Retina (tissue), 1 donor: ENCODE results near the gene PTPRD.

ENCODE experiments used
- DNase-seq: peaks from one replicate; pipeline ENCODE4 v3.0.0-alpha.2; 2016

The PTPRD gene

GRCh38 chr9:8877753-8878494, 1734.9 kb downstream of the PTPRD start:
- DNase-seq, result no peak

DNA sequence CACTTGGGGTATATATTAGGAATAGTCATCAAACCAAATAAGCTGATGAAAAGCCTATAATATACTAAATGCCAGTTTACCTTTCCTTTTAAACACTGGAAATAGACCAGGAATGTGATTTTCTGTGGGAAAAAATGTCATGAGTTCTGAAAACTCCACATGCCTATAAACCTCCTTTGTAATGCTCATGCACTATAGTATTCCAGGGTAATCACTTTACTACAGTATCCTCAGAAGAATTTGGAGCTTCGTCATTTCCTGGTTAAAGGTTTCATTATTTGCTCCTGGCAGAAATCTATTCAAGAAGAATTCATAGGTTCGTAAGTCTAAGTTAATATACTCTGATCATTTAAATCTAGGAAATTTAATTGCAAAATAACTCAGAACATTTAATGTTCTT, 1736.5 kb downstream of the PTPRD start:
- no peak for DNase-seq

- no peak for DNase-seq
Measured at GRCh38 chr9:8874482-8874881, 1738.3 kb downstream of the PTPRD start.

DNA sequence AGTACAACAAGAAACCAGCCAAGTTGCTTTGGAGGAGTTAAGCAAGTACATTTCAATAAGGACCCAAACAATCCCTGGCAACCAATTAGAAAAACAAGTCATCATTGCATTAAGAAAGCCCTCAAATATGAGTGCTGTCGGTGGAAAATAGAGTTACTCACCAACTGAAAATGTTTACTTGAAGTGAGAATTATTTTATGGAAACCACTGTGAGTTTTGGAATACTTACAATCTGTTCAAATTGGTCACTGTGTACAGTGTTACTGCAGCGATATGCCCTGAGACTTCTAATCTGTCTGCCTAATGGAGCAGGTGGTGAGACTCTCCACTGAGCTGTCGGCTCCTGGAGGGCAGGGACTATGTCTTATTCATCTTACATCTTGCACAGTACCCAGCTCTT, 1740.0 kb downstream of the PTPRD start:
- no peak for DNase-seq

- DNase-seq, result no peak
Measured at GRCh38 chr9:8871796-8872445, 1740.9 kb downstream of the PTPRD start.

DNA sequence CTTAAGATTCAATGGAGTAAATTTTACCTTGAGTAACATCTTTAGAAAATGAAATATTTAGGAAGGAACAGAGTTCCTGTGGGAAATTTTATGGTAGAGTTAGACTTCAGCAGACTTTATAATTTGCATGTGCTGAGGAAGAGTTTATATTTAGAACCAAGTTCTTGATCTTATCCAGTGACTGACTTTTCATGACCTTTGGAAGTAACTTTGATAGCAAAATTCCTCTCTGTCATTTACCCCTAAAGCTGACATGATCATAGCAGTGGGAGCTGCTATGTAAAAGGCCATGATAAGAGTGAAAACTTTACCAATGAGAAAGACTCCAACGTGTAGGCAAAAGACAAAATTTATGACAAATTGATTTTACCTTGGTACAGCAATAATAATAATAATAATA, 1741.4 kb downstream of the PTPRD start:
- DNase-seq, result no peak

DNA sequence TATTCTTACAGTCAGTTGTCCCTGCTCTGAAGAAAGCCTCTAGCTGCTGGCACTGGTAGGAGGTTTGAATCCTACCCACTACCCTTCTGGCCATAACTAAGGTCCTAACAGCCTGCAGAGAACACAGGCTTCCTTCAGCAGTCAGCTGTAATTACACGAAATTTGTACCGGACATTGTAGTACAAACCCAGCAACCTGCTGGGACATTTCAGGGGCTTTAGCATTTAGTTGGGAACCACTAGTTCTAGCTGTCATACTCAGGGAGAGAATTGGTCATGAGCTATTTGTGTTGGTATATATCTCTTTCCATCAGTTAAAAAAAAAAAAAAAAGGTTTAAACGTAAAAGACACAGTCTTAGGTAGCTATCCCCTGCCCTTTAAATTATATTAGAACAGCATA, 1743.0 kb downstream of the PTPRD start:
- no peak for DNase-seq

DNA sequence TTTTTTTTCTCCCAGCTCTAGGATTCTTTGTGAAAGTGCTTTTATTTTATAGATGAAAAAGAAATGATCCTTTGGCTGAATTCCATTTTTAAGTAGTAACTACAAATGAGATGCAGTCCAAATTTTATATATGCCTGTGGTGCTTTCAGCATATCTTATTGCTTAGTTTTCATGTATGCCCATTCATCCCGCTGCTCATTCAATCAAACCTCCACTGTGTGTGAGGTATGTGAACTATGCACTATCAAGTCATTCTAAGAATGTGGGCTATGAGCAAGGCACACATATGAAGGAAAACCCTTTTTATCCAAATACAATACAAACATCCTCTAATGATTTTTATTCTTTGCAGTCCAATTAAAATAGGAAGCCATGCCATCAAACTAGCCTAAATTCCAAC, 1744.2 kb downstream of the PTPRD start:
- no peak for DNase-seq

GRCh38 chr9:8867148-8867547, 1745.7 kb downstream of the PTPRD start:
- DNase-seq, result no peak

DNA sequence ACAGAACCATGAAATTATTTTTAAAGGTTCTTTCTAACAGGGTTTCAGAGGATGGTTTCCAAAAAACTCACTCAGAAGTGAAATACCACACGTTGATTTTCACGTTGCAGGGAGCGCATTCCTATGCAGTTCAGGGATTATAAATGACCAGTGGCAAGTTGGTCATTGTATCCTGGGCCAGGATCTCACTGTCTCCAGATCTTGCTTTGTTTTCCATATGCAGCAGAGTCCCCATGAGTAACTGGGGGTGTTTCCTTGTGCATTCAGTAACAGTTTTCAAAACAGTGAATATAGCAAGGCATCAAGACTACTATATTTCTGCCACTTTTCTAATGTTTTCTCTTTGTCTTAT, 1748.3 kb downstream of the PTPRD start:
- no peak for DNase-seq

GRCh38 chr9:8863886-8864544, 1748.8 kb downstream of the PTPRD start:
- DNase-seq, result no peak

- DNase-seq, result no peak
Measured at GRCh38 chr9:8863069-8863468, 1749.7 kb downstream of the PTPRD start.

DNA sequence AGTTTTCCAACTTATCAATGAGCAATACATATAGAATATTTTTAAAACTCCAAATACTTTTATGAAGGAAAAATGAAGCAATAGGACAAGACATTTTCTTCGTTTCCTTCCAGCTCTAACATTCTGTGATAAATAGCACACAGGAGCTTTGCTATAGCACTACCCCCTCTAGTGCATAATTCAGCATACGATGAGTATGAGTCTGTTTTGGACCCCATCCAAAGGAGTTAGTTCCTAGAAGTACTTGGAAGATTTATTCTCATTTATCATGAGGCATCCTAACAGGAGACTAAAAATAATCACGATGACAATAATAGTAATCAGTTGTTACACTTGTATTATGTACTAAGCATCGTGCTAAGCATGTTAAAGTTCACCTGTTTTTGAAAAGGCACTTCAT, 1751.9 kb downstream of the PTPRD start:
- DNase-seq, result no peak

- DNase-seq, result no peak
Measured at GRCh38 chr9:8860086-8860485, 1752.7 kb downstream of the PTPRD start.

DNA sequence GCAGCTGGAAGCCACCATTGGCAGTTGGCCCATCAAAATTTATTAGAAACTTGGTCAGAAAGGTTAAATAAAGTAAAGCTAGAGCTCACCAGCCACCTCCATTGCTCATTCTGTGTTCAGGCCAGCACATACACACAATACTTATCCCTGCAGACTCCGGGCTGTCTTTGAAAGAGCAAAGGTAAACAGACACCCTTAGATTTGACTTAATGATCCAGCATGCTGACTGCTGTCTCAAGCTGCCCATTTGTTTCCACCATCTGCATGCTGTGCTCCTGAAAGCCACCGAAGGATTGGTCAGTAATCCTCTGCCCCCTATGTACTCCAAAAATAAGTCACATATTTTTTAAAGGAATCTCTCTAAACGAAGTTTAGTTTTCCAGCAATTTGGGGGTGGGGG, 1753.4 kb downstream of the PTPRD start:
- no peak for DNase-seq

DNA sequence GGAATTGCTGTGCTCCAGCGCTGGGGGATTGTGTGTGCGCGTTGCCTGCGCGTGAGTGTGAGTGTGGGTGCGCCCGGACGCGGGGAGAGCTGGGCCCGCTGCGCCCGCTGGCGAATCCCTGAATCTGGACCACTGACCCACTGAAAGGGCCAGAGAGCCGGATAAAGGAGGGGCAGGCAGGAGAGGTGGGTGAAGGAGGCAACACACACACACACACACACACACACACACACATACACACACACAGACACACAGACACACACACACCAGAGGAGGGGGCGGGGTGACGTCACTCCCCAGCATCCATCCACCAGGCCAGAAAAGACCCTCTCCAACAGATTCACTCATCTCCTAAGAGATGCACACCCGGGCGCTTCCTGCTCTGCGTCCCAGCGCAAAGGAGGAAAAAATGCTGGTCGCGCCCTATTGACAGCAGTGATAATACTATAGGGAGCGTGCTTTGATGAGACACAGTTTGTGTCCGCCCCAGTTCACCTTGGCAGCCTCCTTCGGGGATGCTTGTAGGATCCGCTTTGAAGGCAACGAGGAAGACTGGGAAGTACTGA, 1754.1 kb downstream of the PTPRD start:
- DNase-seq, result no peak

DNA sequence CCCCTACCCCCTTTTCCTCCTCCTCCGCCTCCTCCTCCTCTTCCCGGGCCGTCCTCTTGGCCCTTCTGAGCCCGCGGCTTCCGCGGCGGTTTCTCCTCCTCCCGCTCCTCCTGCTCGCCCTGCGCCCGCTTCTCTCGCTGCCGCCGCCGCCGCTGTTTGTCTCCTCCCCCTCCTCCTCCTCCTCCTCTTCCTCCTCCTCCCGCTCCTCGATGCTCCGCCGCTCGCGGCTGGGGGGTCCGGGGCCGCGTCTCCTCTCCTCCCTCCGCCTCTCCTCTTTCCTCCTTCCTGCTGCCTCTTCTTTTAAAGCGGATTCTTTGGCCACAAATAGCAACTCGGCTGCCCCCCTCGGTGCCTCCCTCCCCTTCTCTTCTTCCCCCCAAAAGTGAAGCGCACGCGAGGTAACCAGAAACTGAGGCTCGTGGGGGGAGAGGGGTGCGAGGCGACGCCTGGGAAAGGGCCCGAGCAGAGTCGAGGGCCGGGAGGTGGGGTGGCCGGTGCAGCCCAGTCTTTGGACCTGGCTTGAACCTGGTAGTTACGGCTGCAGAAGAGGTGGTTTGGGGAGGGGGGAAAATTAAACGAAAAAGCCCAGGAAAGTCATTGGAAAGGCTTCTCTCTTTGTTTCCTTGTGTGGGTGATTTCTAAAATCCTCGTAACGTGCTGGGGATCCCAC, 1754.7 kb downstream of the PTPRD start:
- peak; percentile 90 for DNase-seq

GRCh38 chr9:8857068-8857925, 1755.5 kb downstream of the PTPRD start:
- peak; percentile 87 for DNase-seq

DNA sequence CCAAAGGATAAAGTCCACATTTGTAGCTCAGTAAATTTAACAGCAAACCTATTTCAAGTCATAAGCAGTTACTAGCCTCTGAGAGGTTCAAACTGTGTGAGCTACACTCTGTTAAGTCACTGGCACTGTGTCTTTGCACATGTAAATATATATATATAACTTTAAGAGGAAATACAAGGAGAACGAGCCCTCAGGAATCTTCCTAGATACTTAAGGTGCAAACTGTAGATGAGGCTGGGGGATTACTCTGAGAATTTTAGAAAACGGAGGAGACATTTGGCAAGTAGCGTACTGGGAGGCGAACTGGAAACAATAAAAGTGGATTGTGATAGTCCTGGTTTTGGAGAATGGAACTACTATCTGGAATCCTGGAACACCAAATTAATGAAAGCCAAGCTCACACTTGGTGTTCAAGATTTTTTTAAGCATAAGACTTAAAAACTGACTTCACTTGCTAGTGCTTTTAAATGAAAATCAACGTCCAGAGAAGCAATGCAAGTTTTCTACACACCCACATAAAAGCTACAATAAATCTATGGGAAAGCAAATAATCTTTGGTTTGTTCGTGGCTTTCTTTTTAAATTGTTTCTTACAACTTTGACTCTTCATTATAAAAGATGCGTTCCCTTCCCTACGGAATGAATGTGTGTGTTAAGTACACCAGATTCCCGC, 1756.3 kb downstream of the PTPRD start:
- DNase-seq, result no peak

- no peak for DNase-seq
Measured at GRCh38 chr9:8855046-8855445, 1757.8 kb downstream of the PTPRD start.

DNA sequence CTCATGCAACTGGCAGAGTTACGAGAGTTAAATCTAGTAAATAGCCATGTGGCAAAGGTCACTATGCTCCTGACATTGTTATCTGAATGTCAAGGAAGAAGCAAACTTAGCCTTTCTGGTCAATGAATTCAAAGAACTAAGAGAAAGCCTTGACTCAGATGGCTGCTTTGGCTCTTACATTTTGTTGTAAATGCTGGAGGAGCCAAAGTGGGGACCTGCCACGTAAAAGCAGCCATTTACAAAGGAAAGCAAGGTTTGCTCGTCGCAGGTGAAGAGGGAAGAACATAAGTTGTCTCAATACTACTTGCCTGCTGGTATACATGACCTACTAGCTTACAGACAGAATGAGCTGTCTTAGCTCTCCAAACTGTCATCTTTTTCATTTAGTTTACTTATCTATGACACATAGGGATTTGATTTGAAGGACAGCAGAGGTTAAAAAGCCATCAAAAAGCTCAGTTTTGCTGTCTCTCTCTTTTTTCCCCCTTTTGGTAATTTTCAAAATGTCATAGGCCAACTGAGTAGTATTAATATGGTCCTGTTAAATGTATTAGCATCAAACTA, 1760.4 kb downstream of the PTPRD start:
- DNase-seq, result no peak

DNA sequence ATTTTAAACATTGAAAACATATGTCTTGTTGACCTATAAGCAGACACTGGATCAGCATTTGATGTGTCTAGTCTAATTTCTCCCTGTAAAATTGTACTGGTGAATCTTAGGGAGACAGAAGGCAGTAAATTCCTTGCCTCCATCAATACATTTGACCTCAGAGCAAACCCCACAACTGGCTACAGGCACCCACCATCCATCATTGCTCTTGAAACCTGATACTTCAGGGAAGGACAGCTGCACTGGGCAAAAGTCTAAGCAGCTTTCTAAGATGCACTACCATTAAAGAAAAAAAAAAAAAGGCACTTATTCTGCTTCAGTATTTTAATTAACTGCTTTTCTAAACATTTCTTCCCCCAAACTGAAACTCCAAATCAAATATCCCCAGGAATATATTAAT, 1761.9 kb downstream of the PTPRD start:
- DNase-seq, result no peak
